Measurements from ENCODE around the gene NEIL3.

Gene NEIL3, protein sequence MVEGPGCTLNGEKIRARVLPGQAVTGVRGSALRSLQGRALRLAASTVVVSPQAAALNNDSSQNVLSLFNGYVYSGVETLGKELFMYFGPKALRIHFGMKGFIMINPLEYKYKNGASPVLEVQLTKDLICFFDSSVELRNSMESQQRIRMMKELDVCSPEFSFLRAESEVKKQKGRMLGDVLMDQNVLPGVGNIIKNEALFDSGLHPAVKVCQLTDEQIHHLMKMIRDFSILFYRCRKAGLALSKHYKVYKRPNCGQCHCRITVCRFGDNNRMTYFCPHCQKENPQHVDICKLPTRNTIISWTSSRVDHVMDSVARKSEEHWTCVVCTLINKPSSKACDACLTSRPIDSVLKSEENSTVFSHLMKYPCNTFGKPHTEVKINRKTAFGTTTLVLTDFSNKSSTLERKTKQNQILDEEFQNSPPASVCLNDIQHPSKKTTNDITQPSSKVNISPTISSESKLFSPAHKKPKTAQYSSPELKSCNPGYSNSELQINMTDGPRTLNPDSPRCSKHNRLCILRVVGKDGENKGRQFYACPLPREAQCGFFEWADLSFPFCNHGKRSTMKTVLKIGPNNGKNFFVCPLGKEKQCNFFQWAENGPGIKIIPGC

GRCh38 chr4:177309522-177310371 is at the start of gene NEIL3:
TSS of gene NEIL3 (plus strand) at chr4:177309874. CDS start at chr4:177309954, 80 bp downstream.
- DNase-seq (ENCODE audit: low spot score), result peak; percentile 92

GRCh38 chr4:177263818-177264217 is 45.9 kb upstream of the NEIL3 start:
- DNase-seq (ENCODE audit: low spot score), result no peak

- no peak for DNase-seq (ENCODE audit: low spot score)
Observed at GRCh38 chr4:177264788-177265422, 44.8 kb upstream of the NEIL3 start.

- no peak for DNase-seq (ENCODE audit: low spot score)
Observed at GRCh38 chr4:177265729-177266128, 43.9 kb upstream of the NEIL3 start.

DNA sequence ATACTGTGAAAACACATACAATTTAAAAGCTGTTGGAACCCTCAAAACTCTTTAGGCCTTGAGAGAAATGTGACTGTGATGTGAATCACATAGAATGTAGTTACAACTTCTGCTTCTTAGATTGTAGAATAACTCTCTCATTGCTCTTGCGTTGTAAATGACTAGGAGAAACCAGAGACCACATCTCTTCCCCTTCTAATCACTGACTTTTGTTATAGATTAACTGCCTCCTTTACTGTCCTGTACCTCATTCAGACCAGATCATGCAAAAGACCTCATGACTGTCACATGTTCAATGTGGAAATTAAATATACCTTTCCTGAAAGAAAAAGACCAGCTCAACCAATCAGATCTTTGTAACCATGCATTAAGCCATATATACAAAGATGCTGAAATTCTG is 43.2 kb upstream of the NEIL3 start:
- no peak for DNase-seq (ENCODE audit: low spot score)

DNA sequence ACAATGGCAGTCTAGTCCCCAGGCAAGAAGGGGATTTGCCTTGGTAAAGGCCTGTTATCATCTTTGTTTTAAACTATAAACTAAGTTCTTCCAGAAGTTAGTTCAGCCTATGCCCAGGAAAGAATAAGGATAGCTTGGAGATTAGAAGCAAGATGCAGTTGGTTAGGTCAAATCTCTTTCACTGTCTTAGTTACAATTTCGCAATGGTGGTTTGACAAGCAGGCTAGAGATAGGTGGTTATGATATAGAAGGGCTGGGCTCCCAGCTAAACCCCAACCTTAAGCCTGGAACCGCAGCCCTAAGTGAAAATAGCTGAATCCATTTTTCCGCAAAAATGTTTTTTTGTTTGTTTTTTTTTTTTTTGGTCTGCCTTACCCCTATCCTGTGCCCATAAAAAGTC is 41.8 kb upstream of the NEIL3 start:
- no peak for DNase-seq (ENCODE audit: low spot score)

DNA sequence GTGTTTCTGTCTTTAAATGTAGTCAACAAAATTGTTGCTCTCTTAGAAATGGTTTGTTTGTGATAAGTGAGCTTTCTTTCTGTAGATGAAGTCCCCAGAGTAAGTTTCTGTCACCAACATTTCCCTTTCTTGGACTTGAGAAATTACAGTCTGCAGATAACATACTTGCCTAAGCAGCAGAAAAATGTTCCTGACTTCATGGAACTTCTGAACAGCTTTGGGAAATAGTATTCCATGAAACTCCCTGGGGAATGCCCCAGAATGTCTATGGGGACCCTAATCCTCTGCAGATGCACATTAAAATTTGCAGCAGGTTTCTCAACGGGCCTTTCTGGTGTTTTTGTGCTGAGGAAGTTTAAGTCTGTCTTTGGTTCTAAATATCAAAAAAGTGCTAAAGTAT is 38.6 kb upstream of the NEIL3 start:
- DNase-seq (ENCODE audit: low spot score), result no peak

GRCh38 chr4:177271915-177272766 is 37.5 kb upstream of the NEIL3 start:
- DNase-seq (ENCODE audit: low spot score), result no peak

- no peak for DNase-seq (ENCODE audit: low spot score)
Observed at GRCh38 chr4:177275999-177276398, 33.7 kb upstream of the NEIL3 start.

GRCh38 chr4:177281351-177281909 is 28.2 kb upstream of the NEIL3 start:
- DNase-seq (ENCODE audit: low spot score), result no peak

- no peak for DNase-seq (ENCODE audit: low spot score)
Observed at GRCh38 chr4:177282284-177282835, 27.3 kb upstream of the NEIL3 start.

DNA sequence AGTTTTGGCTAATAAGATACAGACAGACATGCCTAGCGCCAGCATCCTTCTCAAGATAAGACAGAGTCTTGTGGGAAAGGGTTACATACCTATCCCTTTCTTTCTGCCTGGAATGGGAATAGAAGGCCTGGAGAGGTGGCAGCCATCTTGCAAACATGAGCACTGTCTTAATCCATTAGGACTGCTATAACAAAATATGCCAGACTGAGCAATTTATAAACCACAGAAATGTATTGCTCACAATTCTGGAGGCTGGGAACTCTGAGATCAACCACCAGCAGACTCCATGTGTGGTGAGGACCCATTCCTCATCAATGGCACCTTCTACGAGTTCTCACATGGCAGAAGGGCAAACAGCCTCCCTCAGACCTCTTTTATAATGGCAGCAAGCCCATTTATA is 26.5 kb upstream of the NEIL3 start:
- DNase-seq (ENCODE audit: low spot score), result no peak

- no peak for DNase-seq (ENCODE audit: low spot score)
Observed at GRCh38 chr4:177285953-177286352, 23.7 kb upstream of the NEIL3 start.

GRCh38 chr4:177287255-177287654 is 22.4 kb upstream of the NEIL3 start:
- DNase-seq (ENCODE audit: low spot score), result no peak

- DNase-seq (ENCODE audit: low spot score), result no peak
Observed at GRCh38 chr4:177288335-177288734, 21.3 kb upstream of the NEIL3 start.

DNA sequence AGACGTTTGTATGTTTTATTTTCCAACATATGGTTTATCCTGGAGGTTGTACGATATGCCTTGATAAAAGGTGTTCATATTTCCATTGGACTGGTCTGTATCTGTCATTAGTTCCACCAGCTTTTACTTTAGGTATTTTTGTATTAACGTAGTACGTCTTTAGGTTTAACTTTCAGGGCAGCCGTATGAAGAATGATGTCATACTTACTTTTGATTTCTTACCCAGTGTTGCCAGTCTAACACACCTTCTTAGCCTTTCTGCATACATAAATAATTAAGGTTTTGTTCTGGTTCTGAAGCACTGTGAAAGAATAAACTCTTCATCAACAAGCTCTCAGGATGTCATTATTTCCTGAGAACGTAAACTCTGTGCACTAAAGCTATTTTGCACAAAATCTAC is 18.9 kb upstream of the NEIL3 start:
- DNase-seq (ENCODE audit: low spot score), result no peak

DNA sequence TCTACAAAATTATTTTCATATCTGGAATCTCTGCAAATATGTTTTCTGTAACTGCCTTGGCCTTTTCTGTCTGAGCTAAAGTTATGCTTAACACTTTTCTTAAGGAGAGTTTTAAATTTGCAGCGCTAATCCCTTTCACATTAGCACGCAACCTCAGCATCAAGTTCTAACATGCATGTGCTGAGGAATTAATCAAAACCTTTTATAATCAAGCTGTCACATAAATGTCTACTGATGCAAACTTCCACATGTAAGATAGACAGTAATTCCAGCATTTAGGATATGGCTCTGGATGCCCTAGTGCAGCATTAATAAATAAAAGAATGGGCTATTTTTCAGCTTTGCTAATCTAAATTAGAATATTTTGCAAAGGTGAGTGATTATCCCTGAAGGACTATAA is 17.5 kb upstream of the NEIL3 start:
- DNase-seq (ENCODE audit: low spot score), result no peak

DNA sequence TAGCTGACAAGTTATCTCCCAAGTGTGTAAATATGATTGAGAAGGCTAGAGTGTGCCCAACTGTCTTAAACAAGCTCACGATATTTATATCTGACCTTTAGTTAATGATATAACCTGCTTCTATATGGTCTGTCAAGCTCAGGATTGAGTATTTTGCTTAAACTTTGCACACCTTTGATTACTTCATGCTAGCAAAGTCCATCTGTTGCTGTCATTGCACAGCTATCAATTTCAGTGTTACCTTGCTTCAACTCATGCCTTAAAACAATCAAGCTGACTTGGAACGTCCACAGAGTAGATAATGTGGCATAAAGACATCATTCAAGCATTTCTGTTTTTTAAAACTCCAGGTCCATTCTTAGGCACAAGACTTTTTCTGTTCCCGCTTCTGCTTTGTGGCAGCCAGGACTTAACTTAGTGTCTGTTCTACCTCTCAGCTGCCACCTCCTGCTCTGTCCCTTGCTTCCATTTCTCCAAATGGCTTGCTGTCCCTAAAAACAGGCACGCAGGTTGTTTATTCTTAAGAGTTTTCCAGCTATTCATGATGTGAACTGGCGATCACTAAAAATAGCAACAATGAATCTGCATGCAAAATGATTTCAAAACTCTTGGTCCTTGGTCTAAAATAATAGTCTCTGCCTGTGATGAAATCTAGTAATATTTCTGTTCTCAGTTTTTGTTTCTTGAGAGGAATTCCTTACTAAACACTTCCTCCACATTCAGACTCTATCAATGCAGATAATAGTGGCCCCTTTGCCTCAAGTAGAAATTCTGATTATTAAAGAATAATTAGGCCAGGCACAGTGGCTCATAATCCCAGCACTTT is 16.3 kb upstream of the NEIL3 start:
- no peak for DNase-seq (ENCODE audit: low spot score)

DNA sequence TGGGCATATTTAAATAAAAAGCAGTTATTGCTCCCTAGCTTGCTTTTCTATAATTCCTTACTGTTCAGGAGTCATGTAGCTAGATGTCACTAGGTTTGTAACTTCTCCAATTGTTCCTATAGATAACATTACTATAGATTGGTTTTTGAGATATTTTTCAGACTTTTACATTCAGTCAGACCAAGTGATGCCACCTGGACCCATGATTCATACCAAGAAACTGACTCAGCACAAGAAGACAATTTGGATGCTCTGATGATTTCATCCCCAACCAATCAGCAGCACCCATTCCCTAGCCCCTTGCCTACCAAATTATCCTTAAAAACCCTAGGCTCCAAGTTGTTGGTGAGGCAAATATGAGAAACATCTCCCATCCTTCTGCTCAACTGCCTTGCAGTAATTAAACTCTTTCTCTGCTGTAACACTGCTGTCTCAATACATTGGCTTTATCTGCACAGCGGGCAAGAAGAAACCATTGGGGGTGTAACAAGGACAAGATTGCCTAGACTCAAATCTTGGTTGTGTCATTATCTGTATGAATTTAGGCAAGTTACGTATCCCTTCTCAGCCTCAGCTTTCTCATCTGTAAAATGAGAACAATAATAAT is 11.8 kb upstream of the NEIL3 start:
- no peak for DNase-seq (ENCODE audit: low spot score)
